ENCODE data around the gene CMKLR1.

DNA sequence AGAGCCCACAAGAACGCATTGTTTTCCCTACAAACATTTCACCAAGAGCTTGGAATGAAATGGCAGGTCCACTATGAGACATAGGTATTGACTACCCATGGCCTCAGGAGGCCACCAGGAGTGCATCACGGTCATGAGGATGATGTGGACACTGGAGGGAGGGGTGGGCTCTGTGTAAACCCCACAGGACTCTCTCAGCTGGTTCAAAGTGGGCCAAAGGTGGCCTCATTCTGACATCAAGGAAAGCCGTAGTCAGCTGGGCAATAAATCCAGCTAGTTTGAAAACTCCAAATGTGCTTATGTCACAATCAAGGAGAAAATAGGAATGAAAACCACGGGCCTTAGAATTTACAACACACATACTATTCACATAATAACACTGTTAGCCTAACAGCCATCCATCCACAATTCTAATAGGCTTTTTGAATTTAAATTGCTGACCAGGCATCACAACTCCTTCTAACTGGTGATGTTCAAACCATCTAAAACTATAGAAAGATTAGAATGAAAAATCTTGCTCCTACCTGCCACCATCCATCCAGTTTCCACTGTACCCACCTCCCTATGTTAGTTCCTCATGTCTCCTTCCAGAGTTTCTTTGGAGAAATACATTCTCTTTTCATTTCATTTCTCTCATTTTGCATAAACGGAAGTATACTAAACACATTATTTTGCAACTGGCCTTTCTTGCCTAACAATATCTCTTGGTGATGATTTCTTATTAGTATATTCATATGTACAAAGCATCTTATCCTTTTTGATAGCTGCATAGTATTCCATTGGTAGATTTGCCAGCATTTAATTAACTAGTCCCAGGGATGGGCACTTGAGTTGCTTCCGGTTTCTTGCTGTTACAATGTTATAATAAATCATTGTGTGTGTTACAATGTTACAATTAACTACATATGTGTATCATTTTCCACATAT is 21.5 kb downstream of the CMKLR1 start:
- no peak for TF ChIP-seq CTCF (IDR thresholded peaks at IDR 0.05)
- no peak for TF ChIP-seq EZH2 (IDR thresholded peaks at IDR 0.05)
- TF ChIP-seq EZH2phosphoT487 (IDR thresholded peaks at IDR 0.05) = no peak

Data from neural progenitor cell (in vitro differentiated cells).